Cortex of kidney (tissue), 1 donor: ENCODE results near the gene STX10.
A peak's percentile ranks its signal among the peaks of the same experiment; 100 is the strongest.
"Not testable (repeated sequence)": the region's sequence is repeated elsewhere in the genome, so short reads cannot be mapped to it uniquely, and the experiment has no call there.

Experiments
- DNase-seq: peaks from one replicate; lab custom pipeline; 2025; lab: John Stamatoyannopoulos, UW

The STX10 gene

DNA sequence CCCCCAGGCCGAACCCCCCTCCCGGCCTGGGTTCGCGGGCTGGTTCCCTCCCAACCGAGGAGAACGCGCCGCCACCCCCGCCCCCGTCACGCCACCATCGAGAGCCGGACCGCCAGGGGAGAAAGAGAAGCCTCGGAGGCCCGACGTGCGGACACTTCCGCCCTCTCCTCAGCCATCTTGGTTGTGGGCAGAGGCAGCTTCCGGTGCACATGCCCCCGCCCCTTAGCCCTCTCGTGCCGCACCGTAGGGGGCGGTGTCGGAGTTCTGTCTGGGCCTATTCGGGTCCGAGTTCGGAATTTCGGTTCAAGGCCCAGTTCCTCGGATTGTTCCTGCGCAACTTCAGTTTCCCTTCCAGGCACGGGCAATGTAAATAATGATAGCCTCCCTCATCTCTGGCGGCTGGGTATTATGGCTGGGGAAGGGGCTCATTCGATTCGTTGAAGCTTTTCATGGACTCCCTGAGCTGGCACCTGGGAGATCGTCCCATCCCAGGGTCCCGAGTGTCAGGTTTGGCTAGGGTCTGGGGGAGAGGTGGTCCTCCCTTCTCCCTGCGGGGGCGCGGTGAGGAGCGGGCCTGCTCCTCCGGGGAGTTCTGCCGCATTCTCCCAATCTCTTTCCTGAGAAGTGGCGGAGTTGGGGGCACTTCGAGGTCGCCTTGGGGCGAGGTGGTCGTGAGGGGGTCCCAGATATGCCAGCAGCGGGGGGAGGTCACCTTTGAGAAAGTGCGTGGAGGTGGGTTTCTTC is at the start of gene STX10, which contains the start of gene IER2:
TSS of gene STX10 (minus strand) at position 189 of the 744 bp plus-strand sequence. CDS start 202 bp downstream, outside the sequence.
TSS of gene IER2 (plus strand) at position 225 of the 744 bp plus-strand sequence. CDS start 2,776 bp downstream, outside the sequence.
- DNase-seq = peak; percentile 55

GRCh38 chr19:13198634-13199033 is 48.5 kb upstream of the STX10 start:
- no peak for DNase-seq

GRCh38 chr19:13195678-13196077 is 45.5 kb upstream of the STX10 start:
- DNase-seq = no peak

DNA sequence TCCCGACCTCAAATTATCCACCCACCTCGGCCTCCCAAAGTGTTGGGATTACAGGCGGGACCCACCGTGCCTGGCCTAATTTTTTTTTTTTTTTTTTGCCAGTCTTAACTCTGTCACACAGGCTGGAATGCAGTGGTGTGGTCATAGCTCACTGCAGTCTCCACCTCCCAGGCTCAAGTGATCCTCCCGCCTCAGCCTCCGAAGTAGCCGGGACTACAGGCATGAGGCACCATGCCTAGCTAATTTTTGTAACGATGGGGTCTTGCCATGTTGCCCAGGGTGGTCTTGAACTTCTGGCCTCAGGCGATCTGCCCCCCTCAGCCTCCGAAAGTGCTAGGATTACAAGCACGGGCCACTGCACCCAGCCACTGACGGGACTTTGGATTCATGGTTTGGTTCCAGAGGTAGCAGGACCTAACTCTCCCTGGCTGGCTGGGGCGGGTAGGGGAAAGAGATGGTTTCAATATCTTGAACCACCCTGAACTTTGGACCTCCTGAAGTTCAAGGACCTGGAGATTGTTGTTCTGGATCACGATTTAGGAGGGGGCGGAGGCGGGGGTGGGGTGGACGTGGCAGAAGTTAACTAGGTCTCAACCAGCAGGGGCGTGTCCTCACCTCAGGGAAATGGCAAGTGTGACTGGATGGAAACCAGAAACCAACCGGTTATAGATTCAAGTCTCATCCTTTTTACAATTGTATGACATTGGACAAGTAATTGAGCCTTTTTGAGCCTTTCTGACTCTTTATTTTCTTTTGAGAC is 40.8 kb upstream of the STX10 start:
- DNase-seq = no peak

DNA sequence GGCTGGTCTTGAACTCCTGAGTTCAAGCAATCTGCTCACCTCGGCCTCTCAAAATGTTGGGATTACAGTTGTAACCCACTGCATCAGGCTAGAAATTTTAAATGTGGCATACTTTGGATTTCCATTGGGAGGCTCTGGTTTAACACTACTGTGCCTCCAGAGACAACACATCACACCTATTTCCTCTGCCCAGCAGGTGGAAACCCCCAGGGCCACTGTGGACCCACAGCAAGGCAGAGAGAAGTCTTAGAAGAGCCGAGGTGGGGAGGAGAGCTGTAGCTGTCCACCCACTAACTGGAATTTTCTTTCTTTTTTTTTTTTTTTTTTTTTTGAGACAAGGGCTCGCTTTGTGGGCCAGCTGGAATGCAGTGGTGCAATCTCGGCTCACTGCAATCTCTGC is 39.4 kb upstream of the STX10 start:
- no peak for DNase-seq

DNA sequence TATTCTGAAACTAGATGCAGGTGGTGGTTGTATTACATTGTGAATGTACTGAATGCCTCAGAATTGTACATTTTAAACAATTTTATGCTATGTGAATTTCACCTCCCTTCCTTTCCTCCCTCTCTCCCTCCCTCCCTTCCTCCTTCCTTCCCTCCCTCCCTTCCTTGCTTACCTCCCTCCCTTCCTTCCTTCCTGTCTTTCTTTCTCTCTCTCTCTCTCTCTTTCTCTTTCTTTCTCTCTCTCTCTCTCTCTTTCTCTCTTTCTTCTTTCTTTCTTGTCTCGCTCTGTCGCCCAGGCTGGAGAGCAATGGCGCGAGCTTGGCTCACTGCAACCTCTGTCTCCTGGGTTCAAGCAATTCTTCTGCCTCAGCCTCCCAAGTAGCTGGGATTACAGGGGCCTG is 37.2 kb upstream of the STX10 start:
- no peak for DNase-seq

DNA sequence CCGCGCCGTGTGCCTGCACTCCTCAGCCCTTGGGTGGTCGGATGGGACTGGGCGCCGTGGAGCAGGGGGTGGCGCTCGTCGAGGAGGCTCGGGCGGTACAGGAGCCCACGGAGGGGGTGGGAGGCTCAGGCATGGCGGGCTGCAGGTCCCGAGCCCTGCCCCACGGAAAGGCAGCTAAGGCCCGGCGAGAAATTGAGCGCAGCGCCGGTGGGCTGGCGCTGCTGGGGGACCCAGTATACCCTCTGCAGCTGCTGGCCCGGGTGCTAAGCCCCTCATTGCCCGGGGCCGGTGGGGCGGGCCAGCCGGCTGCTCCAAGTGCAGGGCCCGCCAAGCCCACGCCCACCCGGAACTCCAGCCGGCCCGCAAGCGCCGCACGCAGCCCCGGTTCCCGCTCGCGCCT is 36.5 kb upstream of the STX10 start:
- DNase-seq = not testable (repeated sequence)

DNA sequence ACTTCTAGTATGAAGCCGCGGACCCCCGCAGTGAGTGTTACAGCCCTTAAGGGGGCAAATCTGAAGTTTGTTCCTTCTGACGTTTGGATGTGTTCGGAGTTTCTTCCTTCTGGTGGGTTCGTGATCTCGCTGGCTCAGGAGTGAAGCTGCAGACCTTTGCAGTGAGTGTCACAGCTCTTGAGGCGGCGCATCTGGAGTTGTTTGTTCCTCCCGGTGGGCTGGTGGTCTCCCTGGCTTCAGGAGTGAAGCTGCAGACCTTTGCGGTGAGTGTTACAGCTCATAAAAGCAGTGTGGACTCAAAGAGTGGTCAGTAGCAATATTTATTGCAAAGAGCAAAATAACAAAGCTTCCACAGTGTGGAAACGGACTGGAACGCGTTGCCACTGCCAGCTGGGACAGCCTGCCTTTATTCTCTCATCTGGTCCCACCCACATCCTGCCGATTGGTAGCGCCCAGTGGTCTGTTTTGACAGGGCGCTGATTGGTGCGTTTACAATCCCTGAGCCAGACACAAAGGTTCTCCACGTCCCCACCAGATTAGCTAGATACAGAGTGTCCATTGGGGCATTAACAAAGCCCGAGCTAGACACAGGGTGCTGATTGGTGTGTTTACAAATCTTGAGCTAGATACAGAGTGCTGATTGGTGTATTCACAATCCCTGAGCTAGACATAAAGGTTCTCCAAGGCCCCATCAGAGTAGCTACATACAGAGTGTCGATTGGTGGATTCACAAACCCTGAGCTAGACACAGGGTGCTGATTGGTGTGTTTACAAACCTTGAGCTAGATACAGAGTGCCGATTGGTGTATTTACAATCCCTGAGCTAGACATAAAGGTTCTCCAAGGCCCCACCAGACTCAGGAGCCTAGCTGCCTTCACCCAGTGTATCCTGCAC is 35.8 kb upstream of the STX10 start:
- DNase-seq = not testable (repeated sequence)

DNA sequence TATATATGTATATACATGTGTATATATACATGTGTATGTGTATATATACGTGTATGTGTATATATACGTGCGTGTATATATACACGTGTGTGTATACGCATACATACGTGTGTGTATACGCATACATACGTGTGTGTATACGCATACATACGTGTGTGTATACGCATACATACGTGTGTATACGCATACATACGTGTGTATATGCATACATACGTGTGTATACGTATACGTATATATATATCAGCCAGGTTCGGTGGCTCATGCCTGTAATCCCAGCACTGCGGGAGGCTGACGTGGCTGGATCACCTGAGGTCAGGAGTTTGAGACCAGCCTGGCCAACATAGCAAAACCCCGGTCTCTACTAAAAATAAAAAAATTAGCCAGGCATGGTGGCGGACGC is 34.8 kb upstream of the STX10 start:
- not testable (repeated sequence) for DNase-seq

DNA sequence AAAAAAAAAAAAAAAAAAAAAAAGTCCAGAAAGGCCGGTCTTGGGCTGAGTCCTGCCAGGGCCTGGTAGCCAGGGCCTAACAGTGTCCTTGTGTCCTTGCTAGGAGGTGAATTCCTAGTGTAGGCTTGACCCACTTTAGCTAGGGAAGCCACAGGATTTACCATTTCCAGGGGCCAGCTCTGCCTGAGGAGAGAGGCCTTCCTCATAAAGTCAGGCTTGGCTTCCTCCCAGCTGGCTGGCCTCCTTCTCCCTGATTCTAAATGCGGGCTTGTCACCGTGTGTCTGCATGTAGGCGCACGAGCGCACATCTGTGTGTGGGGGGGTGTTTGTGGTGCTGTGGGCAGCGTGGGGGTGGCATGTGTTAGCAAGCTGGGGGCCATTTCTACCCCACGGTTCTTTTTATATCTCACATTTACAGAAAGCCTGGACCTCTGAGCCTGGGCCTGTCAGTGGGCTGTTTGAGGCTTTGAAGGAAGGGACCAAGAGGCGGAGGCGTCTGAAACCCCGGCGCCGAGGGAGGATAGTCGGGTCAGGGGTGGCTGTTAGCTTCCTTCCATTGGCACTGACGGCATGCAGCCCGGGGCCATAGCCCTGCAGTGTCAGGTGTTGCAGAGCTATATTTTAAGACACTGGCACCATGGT is 31.7 kb upstream of the STX10 start:
- no peak for DNase-seq

GRCh38 chr19:13178291-13178690 is 28.1 kb upstream of the STX10 start:
- not testable (repeated sequence) for DNase-seq

GRCh38 chr19:13177584-13177983 is 27.4 kb upstream of the STX10 start:
- DNase-seq = not testable (repeated sequence)

- no peak for DNase-seq
Measured at GRCh38 chr19:13176345-13176744, 26.2 kb upstream of the STX10 start.

GRCh38 chr19:13173139-13173737 is 23.1 kb upstream of the STX10 start:
- DNase-seq = no peak

DNA sequence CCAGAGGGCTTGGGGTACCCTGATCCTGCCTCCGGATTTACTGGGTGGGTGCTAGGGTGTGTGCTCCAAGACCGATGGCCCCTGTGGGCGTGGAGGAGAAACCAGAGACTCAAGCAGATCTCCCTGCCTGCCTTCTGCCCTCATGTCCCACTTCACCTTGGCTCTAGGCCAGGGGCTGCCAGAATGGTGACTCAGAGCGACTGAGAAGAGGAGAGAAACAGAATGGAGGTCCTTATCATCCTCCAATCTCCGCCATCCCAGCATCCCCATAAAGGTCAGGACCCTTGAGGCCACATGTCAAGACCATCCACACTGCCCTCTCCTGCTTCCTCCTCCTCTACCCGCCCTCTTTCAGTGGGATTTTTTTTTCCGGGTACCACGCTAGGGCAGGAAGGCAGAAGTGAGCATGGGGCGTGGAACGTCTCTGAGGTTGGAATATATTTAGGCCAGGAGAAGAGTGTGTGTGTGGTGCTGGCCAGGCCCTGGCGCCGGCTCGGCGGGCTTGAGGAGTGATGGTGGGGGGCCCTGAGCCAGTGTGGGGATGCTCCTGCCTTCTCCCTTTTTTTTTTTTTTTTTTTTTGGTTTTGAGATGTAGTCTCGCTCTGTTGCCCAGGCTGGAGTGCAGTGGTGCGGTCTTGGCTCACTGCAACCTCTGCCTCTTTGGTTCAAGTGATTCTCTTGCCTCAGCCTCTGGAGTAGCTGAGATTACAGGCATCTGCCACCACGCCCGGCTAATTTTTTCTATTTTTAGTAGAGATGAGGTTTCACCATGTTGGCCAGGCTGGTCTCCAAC is 22.4 kb upstream of the STX10 start:
- DNase-seq = no peak

- no peak for DNase-seq
Measured at GRCh38 chr19:13171146-13171545, 21.0 kb upstream of the STX10 start.

GRCh38 chr19:13169769-13170168 is 19.6 kb upstream of the STX10 start:
- DNase-seq = no peak

DNA sequence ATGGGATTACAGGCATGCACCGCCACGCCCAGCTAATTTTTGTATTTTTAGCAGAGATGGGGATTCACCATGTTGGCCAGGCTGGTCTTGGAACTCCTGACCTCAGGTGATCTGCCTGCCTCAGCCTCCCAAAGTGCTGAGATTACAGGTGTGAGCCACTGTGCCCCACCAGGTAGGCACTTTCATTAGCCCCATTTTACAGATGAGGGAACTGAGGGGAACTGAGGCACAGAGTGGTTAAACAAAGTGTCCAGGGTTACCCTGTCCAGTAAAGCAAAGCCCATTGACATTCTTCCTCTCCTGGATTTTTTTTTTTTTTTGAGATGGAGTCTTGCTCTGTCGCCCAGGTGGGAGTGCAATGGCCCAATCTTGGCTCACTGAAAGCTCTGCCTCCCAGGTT is 16.0 kb upstream of the STX10 start:
- DNase-seq = not testable (repeated sequence)

DNA sequence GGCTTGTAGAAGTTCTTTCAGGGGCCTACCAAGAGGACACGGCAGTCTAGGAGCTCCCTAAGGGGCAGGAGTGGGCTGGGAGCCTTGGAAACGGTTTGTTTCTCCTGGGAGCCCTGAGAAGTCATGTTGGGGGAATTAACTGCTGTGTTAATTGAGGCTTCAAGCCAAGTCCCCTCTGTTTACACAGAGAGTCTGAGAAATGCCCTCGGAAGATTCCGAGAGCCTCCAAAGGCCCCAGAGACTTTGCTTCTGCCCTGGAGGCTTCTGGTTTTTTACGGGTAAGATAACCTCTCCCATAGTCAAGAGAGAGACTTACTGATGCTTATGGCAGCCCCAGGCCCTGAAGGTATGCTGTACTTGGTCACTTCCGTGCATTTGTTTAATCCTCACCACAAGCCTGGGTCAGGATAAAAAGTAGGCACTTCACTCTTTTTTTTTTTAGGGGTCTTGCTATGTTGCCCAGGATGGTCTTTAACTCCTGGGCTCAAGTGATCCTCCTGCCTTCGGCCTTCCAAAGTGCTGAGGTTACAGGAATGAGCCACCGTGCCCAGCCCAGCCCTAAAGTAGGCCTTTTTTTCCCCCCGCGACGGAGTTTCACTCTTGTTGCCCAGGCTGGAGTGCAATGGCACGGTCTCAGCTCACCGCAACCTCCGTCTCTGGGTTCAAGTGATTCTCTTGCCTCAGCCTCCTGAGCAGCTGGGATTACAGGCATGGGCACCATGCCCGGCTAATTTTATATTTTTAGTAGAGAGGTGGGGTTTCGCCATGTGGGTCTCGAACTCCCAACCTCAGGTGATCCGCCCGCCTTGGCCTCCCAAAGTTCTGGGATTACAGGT is 15.2 kb upstream of the STX10 start:
- DNase-seq = no peak
